ENCODE measurements around the gene GMNN.

- TF ChIP-seq CTCF (IDR thresholded peaks at IDR 0.05; ENCODE audit: low read depth, low read length, poor library complexity, severe bottlenecking) (no peak), EZH2phosphoT487 (IDR thresholded peaks at IDR 0.05; ENCODE audit: borderline replicate concordance, low read length) (no peak)
Measured at GRCh38 chr6:24743265-24743943, 31.3 kb upstream of the GMNN start.

Measured in DOHH2 (cell line).